Dermis blood vessel endothelial cell (primary cell): Measurements from ENCODE around the gene WBP2. TPM values are rescaled to one million over a fixed set of nuclear protein-coding genes. Genes with fewer than 3 reads are reported as not detected.
A peak's percentile ranks its signal among the peaks of the same experiment; 100 is the strongest.

Experiments
- DNase-seq: peaks from one replicate; pipeline ENCODE4 v3.0.0; 2010
- total RNA-seq: library from RNA; depleted of rRNA; stranded (reverse); fragments of >200 nt; gene quantifications from 2 replicates; pipeline ENCODE4 v1.2.3, GENCODE V29; 2014

WBP2 gene
- total RNA-seq, 1 donor from 2014 or later: 19.2 TPM

DNA sequence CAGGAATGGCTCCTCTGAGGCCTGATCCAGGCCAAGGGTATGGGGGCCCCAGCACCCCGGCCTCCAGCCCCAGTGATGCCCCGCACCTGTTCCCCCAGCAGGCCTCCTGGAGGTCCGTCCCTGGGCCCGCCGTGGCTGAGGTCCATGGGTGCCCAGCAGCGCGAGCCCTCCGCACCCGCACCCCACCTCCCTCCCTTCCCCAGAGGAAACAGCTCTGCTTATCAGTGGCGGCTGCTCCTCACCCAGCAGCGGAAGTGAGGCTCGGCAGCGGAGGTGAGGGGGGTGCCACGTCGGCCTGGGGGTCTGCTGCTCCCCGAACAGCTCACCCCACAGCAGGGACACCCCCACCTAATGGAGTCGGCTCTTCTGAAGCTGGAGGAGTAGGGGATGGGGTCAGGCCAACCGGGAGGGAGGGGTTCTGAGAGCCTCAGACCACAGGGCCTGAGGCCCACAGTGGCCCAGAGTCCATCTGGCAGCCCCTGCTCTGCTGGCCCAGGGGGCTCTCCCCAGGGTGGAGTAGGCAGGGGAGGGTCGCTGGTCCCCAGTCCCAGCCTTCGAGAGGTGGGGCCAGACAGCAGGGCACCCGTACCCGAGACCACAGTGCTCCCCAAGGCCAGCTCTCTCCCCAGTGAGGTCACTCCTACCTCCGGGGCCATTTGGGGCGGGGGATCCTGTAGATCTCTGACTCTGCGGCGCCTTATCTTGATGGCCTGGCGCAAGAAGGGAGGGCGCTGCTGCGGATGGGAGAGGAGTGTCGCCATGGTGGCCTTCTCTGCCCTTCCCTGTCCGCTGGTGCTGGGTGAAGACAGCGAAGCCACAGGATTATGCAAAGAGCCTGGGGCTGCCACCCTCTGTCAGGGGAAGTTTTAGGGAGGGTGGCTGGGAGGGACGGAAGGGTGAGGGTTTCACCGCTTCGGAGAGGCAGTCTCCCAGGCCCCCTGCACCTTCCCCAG, 11.3 kb downstream of the WBP2 start, which contains the start of gene UNC13D:
Gene UNC13D (minus strand): TSS at position 828 of the 953 bp plus-strand sequence. CDS start 67 bp downstream, at position 761.
- DNase-seq: no peak

DNA sequence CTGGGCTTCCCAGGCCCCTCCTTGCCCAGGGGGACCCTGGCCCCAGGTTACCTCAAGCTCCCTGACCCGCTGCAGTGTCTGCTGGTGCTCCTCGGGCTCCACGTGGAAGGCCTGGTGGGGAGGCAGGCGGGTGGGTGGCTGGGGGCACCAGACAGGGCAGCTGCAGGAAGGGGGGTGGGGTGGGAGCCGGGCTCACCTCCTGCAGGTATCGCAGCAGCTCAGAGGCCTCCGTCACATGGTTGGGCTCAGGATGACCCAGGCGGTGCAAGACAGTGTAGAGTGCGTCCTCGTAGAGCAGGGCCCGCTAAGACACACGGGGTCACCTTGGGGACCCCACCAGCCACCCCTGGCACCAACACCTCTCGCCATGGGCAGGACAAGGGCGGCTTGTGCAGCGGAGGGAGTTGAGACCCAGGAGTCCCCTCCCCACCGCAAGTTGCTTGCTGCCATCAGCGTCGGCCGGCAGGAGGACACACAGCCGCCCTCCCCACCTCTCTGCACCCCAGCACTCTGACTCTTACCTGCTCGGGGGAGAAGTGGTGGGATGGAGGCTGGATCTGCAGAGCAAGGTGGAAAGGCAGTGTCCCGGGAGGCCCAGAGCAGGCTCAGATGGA, 12.1 kb downstream of the WBP2 start:
- DNase-seq: no peak

DNA sequence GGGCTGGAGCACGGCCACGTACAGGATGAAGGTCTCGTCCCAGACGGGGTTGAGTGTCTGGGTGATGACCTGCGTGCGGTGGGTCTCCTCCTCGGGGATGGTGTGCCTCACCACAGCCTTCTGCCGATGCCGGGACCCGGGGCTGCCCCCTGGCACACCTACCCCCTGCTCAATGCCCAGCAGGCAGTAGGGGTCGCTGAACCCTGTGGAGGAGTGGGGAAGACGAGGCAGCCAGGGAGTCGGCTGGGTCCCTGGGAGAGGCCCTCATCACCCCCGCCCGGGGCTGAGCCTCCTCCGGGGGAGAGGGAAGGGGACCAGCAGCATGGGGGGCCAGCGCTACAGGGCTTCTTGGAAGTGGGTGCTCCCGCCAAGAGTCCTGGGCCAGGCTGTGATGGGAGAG, 12.7 kb downstream of the WBP2 start:
- DNase-seq: no peak

DNA sequence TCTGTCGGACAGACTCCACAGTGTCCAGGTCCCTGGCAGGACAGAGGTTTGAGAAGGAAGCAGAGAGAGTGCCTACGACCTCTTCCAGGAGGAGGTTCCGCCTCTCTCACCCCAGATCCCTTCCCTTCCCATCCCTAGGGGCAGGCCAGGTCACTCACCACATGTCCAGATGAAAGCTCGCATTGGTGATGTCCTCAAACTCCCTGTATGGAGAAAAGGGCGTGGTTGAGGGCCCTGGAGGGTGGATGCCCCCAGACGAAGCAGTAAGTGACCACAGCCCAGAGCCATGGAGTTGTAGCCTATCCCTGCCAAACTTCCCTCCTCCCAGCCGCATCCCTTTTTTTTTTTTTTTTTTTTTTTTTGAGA, 14.4 kb downstream of the WBP2 start:
- DNase-seq: no peak

DNA sequence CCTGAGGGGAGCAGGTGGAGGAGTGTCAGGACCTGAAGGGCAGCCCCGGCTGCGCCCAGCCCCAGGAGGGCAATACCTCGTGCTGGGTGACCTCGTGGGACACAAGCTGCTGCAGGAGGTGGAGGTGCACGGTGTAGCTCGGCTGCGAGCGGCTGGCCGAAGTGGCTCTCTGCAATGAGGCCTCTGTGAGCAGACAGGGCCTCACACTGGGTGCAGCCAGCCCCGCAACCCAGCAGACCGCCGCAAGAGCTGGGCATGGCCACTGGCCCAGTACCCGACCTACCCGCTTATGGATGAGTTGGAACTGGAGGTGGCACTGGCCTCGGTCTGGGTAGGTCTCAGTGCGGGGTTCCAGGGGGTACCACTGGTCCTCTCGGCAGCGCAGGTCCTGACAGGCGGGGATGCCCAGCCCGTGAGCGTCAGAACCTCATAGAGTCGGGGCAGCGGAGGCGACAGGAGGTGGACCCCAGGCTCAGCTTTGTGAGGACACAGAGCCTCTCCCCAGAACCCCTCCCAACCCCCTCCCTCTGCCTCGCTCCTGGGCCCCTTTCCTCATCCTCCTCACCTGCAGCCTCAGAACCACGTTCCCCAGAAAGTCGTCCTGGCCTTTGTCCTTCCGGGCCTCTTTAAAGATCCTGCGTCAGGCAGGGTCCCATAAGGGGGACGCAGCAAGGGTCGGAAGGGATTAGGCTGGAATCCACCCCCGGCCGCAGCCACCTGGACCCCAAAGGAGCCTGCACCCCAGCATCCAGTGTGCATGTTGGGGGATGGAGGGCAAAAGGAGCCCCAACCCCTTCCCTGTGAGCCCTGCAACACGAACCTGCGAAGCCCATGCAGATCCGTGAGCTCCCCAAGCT, 15.0 kb downstream of the WBP2 start:
- no peak for DNase-seq

DNA sequence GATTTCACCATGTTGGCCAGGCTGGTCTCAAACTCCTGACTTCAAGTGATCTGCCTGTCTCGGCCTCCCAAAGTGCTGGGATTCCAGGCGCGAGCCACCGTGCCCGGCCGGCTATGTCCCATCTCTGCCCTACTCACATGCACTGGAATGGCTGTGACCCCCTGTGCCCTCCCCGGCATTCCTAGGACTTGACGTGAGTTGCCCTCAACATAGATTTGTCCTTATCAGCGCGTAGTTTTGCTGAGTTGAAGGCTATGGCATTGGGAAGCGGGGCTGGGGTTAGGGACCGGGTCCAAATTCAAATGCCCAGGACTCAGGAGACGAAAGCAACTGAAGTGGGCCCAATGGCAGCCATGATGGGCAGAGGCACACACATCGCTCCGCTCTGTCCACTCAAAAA, 16.7 kb downstream of the WBP2 start:
- DNase-seq: no peak

DNA sequence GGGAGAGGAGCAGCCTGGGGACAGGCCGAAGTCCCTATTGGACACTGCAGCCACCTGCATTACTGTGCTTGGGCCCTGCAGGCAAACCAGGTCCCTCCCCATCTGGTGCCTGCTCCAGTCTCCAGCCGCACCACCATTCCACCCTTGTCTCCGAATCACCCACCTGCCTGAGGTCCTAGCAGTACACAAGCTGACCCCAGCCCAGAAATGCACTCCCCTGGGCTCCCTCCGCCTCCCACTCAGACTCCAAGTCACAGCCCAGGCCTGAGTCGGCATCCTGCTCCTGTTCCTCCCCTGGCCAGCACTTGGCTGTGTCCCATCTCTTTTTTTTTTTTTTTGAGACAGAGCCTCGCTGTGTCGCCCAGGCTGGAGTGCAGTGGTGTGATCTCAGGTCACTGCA, 17.2 kb downstream of the WBP2 start:
- no peak for DNase-seq

DNA sequence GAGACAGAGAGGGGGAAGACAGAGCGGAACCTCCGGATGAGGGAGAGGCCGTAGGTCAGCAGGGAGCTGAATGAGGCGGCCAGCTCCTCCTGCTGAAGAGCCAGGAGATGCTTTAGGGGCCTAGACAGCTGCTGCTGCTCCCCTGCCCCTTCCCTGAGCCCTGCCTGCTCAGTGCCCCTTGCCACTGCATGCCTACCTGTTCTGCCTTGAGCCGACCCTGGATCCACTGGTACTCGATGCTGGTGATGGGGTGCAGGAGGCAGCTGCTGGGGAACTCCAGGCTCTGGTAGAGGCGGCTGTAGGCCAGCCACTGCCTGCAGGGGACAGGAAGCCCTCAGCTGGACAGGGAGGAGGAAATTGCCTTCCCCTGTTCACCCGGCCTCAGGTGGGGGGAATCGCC, 18.5 kb downstream of the WBP2 start:
- DNase-seq: no peak

DNA sequence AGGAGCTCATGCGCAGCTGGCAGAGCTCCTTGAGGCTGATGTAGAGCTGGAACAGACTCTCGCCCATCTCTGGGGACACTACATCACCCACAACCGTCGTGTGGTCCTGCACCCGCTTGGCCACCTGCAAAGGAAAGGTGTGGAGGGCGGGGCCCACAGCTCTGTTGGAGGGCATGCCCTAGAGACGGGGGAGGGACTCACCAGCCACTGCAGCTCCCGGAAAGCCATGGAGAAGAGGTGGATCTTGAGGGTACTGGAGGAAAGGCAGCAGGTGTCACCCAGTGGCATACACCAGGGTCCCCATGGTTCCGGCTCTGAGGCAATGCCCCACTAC, 19.5 kb downstream of the WBP2 start:
- DNase-seq: no peak

DNA sequence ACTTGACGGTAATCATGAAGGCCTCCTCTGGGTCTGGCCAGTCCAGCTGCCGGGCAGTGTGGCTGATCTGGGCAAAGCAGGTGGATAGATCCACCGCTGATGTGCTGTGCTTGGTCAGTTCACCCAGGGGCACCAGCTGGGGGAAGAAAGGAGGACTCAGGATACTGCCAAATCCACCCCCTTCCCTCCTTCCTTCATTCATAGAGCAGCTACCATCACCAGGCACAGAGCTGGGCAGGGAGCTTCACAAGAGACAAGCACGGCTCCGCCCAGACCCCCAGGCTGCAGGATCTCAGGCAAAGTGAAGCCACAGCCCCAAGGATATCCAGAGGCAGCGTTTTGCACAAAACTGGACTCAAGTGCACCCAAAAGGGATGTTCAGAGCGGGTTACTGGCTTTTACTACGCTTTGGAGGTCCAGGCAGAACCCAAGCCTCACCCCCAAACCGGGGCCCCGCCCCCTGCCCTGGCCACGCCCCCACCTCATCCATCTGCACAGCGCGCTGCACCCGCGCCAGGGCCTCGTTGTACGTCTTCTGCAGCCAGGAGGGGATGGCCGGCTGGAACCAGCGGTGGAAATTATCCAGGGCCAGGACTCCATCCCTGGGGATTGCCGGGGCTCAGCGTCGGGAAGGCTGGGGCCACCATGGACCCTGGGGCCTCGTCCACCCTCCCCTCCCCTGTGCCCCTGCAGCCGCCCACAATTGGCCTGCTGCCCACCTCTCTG, 20.0 kb downstream of the WBP2 start:
- no peak for DNase-seq

DNA sequence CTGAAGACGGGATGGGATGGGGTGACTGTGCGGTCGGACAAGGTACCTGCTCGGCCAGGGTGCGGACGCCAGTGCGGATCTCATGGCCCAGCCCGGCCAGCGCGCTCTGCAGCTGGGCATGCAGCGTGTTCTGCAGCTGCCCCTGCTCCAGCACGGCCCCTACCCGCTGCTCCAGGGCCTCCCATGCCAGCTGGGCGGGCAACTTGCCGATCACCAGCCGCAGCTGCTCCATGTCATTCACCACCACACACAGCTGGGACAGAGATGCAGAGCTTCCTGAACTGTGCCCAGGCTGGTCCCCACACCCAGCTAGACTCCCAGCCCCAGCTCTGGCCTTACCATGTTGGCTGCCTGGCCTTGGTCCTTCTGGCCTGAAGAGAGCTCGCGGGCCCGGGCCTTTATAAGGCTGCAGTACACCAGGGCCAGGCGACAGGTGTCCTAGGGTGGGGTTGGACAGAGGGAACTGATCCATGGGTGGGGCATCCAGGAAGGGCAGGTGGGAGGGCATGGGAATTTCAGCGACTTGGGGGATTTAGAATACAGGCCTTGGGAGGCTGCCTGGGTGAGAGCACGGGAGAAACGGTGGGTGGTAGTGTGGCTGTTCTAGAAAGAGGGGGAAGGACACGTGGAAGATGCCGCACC, 20.7 kb downstream of the WBP2 start:
- DNase-seq: no peak

DNA sequence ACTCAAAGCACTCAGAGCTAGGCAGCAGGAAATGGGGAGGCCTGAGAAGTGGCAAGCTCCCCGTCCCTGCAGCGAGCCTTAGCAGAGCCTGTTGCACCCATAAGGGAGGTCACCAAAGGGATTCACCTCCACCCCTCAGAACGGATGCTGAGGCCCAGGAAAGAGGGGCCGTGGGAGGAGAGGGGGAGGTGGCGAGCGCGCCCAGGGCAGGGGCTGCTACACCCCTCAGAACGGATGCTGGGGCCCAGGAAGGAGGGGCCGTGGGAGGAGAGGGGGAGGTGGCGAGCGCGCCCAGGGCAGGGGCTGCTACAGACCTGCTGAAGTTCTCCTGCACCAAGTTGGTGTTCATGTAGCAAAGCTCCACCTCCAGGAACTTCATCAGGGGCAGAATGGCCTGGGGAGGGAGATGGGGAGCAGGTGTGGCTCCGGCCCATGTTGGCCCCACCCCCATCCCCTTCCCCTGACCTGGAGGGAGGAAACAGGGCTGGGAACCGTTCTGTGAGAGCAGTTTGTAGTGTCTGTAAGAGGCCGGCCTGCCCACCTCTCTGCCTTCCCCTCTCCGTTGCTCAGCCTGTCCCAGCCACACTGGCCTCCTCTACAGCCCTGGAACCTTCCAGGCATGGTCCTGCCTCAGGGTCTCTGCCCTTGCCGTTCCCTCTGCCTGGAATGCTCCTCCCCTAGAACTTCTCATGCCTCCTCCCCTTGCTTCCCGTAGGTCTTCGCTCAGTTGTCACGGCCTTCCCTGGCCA, 22.3 kb downstream of the WBP2 start:
- DNase-seq: no peak

DNA sequence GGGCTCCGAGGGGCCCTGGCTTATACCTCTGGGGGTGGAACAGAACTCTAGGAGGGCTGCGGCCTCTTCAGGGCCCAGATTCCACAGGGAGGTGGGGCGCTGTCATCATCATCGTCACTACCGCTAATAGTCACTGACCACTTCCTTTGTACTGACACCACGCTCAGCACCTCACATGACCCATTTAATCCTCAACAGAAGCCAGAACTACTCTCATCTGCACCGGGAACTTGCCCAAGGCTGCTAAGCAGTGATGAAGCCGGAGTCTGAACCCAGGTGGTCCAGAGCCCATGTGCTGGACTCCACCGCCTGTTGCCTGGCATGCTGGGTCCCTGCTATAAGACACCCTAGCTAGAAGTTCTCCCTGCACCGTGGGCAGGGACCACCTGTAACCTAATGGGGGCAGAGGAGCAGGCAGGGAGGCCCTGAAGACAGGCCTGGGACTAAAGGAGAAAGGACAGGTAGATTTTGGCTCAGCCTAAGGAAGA, 22.9 kb downstream of the WBP2 start:
- DNase-seq: peak; percentile 45

DNA sequence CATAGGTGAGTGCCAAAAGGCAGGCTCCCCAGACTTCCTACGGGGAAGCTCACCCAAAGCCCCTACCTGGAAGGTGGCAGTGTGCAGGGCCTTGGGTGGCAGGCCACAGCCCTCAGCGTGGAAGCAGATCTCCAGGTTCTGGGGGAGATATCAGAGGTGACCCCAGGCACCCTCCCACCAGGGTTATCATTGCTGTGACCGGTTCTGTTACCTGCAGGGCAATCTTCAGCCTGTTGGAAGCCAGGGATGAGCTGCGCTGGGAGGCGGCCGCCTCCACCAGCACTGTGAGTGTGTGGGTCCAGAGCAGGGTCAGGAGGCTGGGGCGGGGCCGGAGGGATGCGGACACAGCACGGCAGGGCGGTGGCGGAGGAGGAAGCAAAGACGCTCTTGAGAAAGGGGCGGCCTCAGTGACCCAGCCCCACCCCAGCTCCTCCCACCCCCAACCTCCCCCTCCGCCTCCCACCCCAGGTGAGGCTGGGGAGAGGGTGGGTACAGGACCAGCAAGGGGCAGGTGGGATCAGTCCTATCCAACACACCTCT, 24.0 kb downstream of the WBP2 start:
- DNase-seq: no peak

DNA sequence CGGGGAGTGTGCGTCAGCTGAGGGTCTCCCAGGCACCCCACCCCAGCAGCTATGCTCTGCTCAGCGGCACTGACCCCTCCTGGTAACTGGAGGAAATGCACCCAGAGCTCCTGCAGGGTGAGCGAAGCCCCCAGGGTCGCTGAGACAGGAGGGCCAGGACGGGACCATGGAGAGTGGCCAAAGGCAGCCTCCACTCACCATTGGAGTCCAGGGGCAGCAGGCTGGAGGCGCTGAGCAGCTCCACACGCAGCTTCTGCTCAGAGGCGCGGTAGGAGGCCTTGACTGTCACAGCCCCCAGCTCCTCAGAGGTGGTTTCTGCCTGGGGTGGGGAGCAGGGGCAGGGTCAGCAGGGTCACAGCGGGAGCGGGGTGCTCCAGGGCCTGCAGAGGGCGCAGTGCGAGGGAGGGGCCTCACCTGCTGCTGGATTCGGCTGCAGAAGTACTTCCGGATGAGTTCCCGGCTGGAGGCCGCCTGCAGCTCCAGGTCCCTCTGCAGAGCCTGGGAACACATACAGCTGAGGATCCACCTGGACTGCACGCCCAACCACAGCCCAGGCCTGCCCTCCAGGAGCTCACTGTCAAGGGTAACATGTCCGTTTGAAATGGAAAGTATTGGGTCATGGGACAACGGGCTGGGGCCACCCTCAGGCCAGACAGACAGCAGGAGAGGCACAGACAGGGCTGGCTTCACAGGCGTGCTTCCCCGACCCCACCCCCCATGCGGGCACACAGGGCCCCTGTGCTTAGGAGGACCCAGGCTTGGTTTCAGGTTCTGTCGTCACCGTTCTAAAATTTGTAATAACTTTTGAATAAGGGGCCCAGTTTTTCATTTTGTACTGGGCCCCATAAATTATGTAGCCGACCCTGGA, 24.7 kb downstream of the WBP2 start:
- DNase-seq: peak; percentile 52

DNA sequence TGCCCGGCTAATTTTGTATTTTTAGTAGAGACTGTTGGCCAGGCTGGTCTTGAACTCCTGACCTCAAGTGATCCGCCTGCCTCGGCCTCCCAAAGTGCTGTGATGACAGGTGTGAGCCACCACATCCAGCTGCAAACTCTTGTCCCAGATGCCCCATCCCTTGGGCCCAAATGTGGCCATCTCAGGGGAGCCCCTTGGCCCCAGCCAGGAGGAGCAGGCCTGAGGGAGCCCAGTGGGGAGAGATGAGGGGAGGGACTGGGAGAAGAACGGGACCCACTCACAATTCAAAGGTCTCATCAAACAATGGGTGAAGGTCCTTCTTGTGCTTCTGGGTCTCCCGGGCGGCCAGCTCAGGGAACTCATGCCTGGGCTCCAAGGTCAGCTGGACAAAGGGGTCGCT, 25.4 kb downstream of the WBP2 start:
- DNase-seq: no peak

DNA sequence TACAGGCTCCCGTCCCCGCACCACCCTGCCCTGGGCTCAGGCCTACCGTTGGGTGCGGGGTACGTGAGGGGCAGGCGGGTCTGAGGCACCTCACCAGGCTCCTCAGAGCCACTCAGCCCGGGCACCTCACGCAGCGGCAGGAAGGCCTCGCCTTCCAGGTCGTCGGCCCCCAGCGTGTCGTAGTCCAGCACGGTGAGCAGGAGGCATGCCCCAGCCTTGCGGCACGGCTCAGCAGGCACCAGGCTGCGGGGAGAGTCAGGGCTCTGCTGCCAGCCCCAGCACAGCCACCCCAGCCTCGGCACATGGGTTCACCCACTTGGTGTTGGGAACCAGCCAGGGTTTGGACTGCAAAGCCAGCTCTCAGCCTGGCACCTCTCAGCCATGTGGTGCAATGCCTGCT, 26.4 kb downstream of the WBP2 start:
- no peak for DNase-seq

DNA sequence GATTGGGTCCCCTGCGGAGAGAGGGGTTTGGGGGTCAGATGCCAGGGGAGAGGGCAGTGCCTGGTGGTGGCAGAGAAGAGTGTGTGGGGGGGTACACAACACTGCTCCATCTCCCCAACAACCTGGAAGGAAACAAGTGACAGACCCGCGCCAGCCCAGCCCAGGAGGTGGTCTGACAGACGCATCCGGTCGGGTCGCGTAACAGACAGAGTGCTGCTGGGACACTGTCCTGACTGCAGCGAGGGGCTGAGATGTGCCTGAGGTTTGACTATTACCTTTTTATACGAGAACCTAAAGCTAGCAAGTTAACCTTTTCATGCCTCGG, 27.1 kb downstream of the WBP2 start:
- DNase-seq: no peak

DNA sequence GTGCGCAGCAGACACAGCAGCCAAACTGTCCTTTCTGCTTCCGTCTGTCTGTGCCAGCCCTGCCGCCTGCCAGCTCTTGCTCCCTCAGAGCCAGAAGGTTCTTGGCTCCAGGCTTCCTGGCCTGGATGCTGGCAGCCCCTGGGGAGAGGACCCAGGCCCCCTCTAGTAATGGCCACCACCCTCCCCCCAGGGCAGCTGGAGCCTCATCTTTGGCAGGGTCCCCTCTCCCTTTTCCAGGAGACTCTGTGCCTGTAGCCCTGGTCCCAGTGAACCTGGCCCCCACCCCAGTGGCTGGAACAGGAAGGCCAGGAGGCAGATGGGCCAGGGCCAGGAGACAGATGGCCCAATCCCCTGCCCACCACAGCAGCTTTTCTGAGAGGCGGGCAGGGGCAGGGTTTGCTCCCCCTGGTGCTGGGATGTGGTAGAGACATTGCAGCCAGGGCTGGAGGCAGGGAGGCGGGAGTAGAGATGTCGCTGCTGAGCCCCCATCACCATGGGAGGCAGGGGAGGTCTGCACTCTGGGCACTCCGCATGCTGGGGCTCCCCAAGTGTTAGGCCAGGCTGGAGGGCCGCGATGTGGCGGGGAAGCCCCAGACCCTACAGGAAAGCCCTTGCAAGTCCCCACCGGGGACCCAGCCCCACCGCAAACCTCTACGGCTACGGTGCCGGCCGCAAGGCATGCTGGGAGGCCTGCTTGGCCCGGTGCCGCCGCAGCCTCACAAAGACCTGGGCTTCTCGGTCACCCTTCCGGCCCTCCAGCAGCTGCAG, 27.6 kb downstream of the WBP2 start:
- peak; percentile 87 for DNase-seq
